ENCODE results near the gene RYR3. TPM values are rescaled to one million over a fixed set of nuclear protein-coding genes. Genes with fewer than 3 reads are reported as not detected.

RYR3 gene
- polyA plus RNA-seq, 1 donor (not counting 4 experiments of a cell fraction or from before 2014, with no cell fraction given): 0.04 TPM

DNA sequence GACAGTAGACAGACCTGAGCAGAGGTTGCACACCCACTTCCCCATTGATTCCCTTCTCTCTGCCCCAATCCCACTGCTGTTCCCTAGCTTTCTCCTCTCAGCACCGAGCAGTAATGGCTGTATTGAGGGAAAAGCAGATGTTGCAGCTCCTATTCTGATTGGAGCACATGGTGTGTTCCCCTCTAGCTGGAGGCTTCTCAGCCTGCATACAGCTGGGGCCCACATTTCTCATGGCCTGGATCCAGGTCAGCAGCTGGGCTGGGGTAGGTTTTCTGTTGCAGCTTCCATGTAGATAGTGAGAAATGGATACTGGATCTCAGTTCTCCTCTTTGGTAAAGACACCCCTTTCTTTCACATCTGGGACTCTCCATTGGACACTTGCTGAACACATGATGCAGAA is 50.1 kb downstream of the RYR3 start:
- Histone ChIP-seq H3K9me3 (ENCODE audit: control insufficient read depth, low read depth, low read length) (no peaks in the 10 kb centered on the region), H3K27me3 (ENCODE audit: control insufficient read depth, extremely low read depth, insufficient read depth, low read length) (no peaks in the 10 kb centered on the region), H2AFZ (ENCODE audit: control insufficient read depth, low read length) (no peak overlapping the region), H4K20me1 (ENCODE audit: control insufficient read depth, extremely low read depth, insufficient read depth, low read length) (no peaks in the 10 kb centered on the region), H3K9me1 (ENCODE audit: control insufficient read depth, extremely low read depth, insufficient read depth, low read length) (no peaks in the 10 kb centered on the region), H3K4me3 (ENCODE audit: control insufficient read depth in 2 of 3, extremely low read depth in 1 of 3, insufficient read depth in 2 of 3, low read depth in 1 of 3, low read length in 3 of 3) (no peak overlapping the region), H3K79me2 (ENCODE audit: control insufficient read depth, insufficient read depth, low read length) (no peaks in the 10 kb centered on the region), H3K4me2 (ENCODE audit: control insufficient read depth, extremely low read depth, insufficient read depth, low read depth, low read length) (no peak overlapping the region), H3K27ac (ENCODE audit: control insufficient read depth, insufficient read depth, low read length) (no peak overlapping the region), H3K36me3 (ENCODE audit: control insufficient read depth in 2 of 2, extremely low read depth in 1 of 2, insufficient read depth in 2 of 2, low read length in 2 of 2) (no peaks in the 10 kb centered on the region), H3K9ac (ENCODE audit: control insufficient read depth, extremely low read depth, insufficient read depth, low read length) (no peak overlapping the region), H3K4me1 (ENCODE audit: control insufficient read depth, extremely low read depth, insufficient read depth, low read length) (peaks cover 9% of the 10 kb centered on the region)
- no peak for FAIRE-seq
- no peak for DNase-seq (ENCODE audit: low read depth, low spot score)
- dilution Hi-C loops (cut with MboI; ENCODE audit: extremely low pct_ligation_motif_present, low sequenced_read_pairs): no loop called here
- TF ChIP-seq, protein P1, sequence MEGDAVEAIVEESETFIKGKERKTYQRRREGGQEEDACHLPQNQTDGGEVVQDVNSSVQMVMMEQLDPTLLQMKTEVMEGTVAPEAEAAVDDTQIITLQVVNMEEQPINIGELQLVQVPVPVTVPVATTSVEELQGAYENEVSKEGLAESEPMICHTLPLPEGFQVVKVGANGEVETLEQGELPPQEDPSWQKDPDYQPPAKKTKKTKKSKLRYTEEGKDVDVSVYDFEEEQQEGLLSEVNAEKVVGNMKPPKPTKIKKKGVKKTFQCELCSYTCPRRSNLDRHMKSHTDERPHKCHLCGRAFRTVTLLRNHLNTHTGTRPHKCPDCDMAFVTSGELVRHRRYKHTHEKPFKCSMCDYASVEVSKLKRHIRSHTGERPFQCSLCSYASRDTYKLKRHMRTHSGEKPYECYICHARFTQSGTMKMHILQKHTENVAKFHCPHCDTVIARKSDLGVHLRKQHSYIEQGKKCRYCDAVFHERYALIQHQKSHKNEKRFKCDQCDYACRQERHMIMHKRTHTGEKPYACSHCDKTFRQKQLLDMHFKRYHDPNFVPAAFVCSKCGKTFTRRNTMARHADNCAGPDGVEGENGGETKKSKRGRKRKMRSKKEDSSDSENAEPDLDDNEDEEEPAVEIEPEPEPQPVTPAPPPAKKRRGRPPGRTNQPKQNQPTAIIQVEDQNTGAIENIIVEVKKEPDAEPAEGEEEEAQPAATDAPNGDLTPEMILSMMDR (optimal IDR thresholded peaks at IDR 0.05 in 1 of 3, IDR thresholded peaks at IDR 0.05 in 1 of 3, conservative IDR thresholded peaks at IDR 0.05 in 1 of 3; ENCODE audit: extremely low read depth in 1 of 3, insufficient read depth in 2 of 3, low read length in 3 of 3): no peak
- TF ChIP-seq EZH2 (IDR thresholded peaks at IDR 0.05; ENCODE audit: low read length): no peak

DNA sequence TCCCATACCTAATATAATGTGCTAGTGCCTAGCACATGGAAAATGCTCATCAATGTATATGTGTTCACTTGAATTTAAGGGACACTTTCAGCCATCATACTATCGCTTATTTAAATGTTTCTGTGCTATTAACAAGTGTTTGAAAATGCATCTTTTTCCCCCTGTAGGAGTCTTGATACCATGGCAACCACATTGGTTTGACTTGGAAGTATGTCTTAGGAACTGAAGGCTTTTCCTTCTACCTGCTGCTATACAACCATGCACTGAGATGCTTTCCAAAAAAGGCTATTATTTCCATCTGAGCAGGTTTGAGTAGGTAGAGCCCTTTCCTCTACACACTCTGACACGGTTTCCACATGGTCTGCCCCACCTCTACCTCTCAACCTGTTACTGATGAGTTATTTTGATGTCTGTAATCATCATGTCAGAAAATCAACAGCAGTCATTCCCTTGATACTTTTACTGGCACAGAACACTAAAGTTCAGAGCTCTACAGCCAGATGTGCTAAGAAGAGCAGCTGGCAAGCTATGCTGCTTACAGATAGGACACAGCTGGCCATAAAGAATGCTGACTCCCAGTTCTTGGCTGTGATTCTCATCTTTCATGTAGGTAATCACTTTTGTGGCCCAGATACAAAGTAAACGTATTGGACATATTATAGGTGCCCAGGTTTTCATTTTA is 59.3 kb downstream of the RYR3 start:
- H3K9ac ChIP-seq (ENCODE audit: control insufficient read depth, extremely low read depth, insufficient read depth, low read length): no peak overlapping the region
- no peak overlapping the region for H3K4me3 ChIP-seq (ENCODE audit: control insufficient read depth in 2 of 3, extremely low read depth in 1 of 3, insufficient read depth in 2 of 3, low read depth in 1 of 3, low read length in 3 of 3)
- H3K4me2 ChIP-seq (ENCODE audit: control insufficient read depth, extremely low read depth, insufficient read depth, low read depth, low read length): no peak overlapping the region
- dilution Hi-C loops (cut with MboI; ENCODE audit: extremely low pct_ligation_motif_present, low sequenced_read_pairs): no loop called here
- H4K20me1 ChIP-seq (ENCODE audit: control insufficient read depth, extremely low read depth, insufficient read depth, low read length): no peaks in the 10 kb centered on the region
- H3K36me3 ChIP-seq (ENCODE audit: control insufficient read depth in 2 of 2, extremely low read depth in 1 of 2, insufficient read depth in 2 of 2, low read length in 2 of 2): no peaks in the 10 kb centered on the region
- no peak overlapping the region for H3K27ac ChIP-seq (ENCODE audit: control insufficient read depth, insufficient read depth, low read length)
- H3K9me3 ChIP-seq (ENCODE audit: control insufficient read depth, low read depth, low read length): no peaks in the 10 kb centered on the region
- H3K79me2 ChIP-seq (ENCODE audit: control insufficient read depth, insufficient read depth, low read length): no peaks in the 10 kb centered on the region
- no peak overlapping the region for H2AFZ ChIP-seq (ENCODE audit: control insufficient read depth, low read length)
- FAIRE-seq: no peak
- no peaks in the 10 kb centered on the region for H3K4me1 ChIP-seq (ENCODE audit: control insufficient read depth, extremely low read depth, insufficient read depth, low read length)
- H3K9me1 ChIP-seq (ENCODE audit: control insufficient read depth, extremely low read depth, insufficient read depth, low read length): no peaks in the 10 kb centered on the region
- no peak for DNase-seq (ENCODE audit: low read depth, low spot score)
- no peaks in the 10 kb centered on the region for H3K27me3 ChIP-seq (ENCODE audit: control insufficient read depth, extremely low read depth, insufficient read depth, low read length)
- no peak for TF ChIP-seq EZH2 (IDR thresholded peaks at IDR 0.05; ENCODE audit: low read length)
- TF ChIP-seq, protein P1 (optimal IDR thresholded peaks at IDR 0.05 in 1 of 3, IDR thresholded peaks at IDR 0.05 in 1 of 3, conservative IDR thresholded peaks at IDR 0.05 in 1 of 3; ENCODE audit: extremely low read depth in 1 of 3, insufficient read depth in 2 of 3, low read length in 3 of 3): no peak
